Mesenteric fat pad (tissue), 1 donor: ENCODE measurements around the gene EIPR1. TPM values are rescaled to one million over a fixed set of nuclear protein-coding genes. Genes with fewer than 3 reads are reported as not detected.

Experiments
- DNase-seq: peaks from one replicate; pipeline ENCODE4 v3.0.0-alpha.2; 2020; ENCODE audit warnings: low spot score
- total RNA-seq: library from RNA; stranded (reverse); fragmentation: NEBNext Ultra II Directional; extraction: Animal tissue kit (Norgen Biotek cat#: 25700); gene quantifications from one replicate; pipeline ENCODE4 v1.2.1, GENCODE V29; 2021
- donor health status: DM: yes; HTN: yes; CAD: no.

Gene EIPR1
- total RNA-seq, 1 donor from 2014 or later, result 16.3 TPM

DNA sequence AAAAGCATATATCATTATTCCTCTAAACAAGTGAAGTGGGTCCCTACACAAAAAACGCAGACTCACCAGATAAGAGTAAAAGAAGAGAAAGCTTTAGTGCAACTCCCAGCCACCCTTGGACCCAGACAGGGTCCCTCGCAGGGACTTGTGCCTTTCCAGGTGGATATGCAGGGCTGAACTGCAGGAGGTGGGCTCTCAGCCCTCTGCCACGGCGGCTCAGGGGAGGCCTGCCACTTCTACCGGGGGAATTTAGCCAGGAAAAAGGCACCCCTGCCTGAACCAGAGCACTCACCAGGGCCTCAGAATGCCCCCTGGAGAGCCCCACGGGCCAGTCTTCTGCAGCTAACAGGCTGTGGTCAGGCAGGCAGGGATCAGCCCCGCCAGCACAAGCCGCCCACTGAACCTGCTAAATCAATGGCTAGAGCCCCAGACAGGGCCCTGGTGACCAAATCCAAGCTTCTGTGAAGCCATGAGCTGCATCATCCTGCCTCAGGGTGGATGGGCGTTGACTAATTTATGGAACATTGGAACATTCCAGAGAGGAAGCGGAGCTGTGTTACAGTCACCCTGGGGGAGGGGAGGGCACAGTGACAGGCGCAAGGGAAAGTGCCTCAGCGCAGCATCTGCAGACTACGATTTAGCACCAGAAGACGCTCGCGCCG is 209.3 kb downstream of the EIPR1 start:
- peak; percentile 72 for DNase-seq

DNA sequence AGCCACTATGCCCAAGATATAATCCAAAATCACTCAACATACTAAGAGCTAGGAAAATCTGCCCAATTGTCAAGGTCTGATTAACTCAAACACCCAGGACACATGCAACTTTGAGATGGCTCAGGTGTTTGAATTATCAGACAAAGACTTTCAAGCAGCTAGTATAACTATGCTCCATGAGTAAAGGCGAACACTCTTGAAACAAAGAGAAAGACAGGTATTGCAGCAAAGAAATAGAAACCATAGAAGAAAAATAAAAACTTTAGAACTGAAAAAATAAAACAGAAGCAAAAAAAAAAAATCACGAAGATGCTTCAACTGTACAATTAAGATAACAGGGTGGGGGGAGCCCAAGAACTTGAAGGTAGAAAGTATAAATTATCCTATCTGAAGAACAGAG is 214.2 kb downstream of the EIPR1 start:
- no peak for DNase-seq

DNA sequence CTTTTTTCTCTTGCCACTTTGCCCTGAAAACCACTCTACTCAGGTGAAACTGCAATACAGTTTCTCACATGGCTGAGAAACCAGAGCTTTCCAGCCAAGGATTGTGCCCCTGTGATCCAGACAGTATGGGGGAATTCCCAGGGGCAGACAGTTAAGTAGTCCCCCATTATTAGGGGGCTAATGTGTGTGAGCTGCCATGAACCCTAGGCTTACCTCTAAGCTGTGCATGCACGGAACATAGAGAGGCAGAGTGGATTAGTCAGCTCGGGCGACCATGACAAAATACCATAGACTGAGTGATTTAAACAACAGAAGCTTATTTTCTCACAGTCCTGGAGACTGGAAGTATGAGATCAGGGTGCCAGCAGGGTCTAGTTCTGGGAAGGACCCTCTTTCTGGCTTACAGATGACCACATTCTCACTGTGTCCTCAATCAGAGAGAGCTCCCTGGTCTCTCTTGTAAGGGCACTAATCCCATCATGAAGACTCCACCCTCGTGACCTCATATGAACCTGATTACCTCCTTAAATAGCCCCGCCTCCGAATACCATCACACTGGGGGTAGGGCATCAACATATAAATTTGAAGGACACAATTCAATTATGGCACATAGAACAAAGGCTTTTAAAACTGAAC is 215.1 kb downstream of the EIPR1 start:
- DNase-seq, result peak; percentile 12

DNA sequence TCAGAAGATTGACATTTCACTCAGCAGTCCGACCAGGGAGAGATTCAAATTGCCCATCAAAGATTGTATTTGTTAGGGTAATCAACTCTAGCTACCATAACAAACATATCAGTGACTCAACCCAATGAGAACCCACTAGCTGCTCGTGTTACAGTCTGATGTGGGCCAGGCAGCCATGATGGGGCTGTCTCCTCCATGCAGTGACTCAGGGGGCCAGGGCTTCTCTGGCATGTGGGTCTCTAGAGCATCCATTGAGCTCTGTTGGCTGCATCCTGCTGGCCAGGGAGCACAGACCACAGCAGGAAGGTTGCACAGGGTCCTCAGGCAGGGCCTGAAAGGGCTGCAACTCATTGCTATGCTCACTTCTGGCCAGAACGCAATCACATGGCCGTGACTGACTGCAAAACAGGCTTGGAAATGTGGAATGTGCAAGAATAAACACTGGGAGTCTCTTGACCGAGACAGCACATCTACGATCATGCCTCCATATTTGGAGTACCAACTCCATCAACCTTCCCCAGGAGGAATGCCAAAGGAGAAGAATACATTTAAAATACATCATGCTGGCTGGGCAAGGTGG is 216.8 kb downstream of the EIPR1 start:
- peak; percentile 39 for DNase-seq

DNA sequence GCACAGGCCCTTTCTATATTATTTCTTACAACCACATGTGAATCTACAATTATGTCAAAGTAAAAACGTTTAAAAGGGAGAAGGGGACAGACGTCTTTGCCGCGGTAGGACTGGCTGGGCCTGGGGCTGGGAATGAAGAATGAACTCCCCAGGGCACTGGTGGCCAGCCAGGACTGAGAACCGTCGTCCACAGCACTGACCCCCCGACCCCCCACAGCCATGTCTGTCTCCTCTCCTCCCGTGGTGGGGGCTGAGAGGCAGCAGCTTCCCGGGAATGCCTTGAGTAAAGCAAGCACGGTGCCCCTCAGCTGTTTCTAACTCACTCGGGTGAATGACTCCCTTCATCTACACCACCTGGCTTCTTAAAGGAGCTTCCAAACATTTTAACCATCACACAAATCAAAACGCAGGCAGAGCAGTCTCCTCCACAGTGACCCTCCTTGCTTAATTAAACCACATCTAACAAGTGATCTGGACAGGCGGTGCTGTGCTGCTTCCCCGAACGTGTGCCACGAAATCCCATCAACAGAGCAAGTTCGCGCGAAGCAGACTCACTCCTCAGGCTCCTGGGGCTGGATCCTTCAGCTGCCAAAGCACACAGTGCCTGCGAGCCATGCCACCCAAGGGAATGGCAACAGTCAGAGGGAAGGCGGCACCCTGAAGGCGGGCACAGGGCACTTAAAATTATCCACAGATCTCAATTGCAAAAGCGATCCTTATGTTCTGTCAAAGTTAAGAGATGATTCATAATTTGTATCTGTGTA is 217.7 kb downstream of the EIPR1 start:
- peak; percentile 69 for DNase-seq

DNA sequence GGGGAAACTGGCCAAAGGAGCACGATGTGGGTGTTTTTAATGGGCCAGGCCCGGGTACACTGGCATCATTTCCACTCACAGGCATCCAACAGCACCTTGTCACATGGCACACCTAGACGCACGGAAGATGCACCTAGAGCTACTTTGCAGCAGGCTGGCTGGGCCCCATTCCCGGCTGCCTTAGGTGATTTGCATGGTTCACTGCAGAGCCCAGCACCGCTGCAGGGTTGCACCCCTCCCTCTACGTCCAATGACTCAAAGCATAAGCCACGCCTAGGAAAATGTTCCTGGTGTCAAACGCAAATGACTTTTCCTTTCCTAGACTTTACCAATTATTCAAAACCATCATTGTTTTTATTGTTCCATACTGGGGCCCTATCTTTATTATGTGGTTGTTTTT is 222.9 kb downstream of the EIPR1 start:
- peak; percentile 81 for DNase-seq

DNA sequence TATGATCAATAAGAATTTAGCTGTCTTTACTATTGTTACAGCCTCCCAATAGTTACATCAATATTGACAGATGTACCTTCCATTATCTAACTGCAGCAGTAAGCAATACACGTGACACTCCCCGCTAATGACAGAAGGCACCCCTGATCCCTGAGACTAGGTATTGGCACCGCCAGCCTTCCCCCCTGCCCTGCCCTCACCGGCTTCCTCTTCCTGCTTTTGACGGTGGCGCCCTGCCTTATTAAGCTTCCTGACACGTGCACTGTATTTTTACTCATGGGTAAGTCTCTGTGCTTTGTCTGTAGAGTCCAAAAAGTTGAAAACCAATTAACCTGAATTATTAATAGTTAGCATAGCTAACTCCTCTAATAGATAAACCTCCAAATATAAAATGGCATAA is 223.5 kb downstream of the EIPR1 start:
- DNase-seq, result no peak

DNA sequence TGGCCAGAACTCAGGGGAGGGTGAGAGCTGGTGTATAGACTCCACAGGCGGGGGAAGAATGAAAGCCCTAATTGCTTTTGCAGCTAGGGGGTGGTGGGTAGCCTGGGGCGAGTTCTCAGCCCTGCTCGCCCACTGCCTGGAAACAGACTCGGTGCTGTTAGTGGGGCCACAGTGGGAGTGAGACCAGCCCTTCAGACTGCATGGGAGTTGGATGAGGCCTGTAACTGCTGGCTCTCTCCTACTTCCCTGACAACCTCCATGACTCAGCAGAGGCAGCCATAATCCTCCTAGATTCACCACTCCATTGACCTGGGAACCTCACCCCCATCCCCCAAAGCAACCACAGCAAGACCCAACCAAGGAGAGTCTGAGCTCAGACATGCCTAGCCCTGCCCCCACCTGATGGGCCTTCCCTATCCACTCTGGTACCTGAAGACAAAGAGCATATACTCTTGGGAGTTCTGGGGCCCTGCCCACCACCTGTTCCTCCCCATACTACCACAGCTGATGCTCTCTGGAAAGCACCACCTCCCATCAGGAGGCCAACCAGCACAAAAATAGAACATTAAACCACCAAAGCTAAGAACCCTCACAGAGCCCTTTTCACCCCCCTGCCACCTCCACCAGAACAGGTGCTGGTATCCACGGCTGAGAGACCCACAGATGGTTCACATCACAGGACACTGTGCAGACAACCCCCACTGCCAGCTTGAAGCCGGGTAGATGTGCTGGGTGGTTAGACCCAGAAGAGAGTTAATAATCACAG is 226.3 kb downstream of the EIPR1 start:
- DNase-seq, result peak; percentile 37

DNA sequence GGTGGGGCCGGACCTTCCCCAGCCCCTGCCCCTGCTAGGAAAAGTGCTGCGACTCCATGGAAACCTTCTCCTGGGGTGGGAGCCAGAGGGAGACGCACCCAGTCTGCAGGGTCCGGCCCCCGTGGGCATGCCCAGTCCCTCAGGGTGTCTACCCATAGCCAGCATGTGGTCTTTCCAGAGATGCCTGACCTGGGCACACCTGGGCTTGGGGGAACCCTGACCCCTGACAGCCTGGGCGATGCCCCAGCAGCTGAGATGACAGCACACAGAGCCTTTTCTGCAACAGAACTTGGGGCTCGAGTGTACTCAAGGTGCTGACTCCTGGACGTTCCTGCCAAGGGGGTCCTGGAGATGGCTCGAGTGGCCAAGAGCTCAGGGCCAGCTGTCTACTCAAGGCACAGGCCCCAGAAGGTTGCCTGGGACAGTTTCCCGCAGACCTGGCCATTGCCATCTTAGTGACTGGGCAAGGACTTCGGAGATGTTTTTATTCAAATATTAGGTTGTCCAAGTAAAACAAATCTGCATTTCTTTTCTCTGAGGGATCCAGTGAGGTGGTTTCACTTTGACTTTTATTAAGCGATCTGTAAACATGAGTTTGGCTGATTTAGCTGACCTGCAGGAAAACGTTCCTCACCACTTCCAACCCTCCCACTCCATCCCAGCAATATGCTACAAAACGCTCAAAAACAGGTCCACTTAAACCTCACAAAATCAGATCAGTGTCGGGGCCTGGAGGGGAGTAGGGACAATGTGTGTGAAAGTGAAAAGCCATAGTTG is 228.0 kb downstream of the EIPR1 start:
- DNase-seq, result peak; percentile 71

DNA sequence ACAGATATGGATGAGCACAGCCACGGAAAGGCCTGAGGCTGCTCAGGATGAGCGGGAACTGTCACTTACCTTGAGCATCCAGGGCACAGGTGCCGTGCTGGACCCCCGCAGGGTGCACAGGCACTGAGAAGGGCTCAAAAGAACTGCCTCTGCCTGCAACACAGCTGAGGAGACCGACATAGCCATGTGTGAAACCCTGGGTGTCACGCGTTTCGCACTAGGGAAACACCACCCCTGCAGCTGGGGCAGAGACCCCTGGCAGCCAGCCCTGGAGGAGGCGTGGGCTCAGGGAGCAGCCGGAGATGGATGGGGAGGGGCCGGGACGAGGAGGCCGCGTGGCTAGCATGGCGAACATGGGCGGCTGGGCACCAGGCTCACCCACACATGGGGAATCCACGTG is 228.9 kb downstream of the EIPR1 start:
- peak; percentile 57 for DNase-seq

DNA sequence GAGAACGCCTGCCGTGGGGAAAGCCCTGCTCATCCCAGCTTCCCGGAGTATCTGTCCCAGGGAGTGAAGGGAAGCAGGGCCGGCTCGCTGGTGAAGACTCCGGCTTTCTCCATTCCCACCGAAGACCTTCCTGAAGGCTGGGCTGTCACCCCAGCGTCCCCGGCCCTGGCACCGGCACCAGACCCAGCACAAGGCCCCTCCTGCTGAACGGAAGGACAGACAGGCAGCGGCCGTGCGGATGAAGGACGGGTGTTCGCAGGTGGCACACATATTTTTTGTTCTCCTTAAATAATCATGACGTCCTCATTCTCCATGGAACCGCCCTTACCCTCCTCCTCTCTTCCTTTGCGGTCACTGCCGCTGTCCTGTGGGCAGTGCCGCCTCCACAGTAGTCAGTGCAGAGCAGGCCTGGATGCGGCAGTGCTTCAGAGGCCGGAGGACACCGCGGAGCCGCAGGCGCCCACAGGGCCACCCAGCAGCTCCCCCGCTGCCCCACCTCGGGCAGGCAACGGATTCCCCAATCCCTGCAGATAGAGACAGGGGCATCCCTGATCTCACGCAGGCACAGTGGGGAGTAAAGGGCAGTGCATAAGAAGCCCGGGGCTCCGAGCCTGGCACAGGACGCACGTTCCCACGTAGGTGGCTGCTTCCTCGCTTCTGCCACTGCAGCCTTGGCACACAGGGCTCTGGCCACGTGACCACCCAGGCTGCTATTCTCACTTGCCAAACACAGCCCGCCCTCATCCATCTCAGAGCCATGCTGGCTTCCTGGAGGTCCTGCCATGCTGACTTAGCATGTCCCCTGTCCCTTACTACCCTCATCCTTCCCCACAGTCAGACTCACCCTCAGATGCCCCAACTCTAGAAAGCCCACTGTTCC is 229.7 kb downstream of the EIPR1 start:
- peak; percentile 80 for DNase-seq

DNA sequence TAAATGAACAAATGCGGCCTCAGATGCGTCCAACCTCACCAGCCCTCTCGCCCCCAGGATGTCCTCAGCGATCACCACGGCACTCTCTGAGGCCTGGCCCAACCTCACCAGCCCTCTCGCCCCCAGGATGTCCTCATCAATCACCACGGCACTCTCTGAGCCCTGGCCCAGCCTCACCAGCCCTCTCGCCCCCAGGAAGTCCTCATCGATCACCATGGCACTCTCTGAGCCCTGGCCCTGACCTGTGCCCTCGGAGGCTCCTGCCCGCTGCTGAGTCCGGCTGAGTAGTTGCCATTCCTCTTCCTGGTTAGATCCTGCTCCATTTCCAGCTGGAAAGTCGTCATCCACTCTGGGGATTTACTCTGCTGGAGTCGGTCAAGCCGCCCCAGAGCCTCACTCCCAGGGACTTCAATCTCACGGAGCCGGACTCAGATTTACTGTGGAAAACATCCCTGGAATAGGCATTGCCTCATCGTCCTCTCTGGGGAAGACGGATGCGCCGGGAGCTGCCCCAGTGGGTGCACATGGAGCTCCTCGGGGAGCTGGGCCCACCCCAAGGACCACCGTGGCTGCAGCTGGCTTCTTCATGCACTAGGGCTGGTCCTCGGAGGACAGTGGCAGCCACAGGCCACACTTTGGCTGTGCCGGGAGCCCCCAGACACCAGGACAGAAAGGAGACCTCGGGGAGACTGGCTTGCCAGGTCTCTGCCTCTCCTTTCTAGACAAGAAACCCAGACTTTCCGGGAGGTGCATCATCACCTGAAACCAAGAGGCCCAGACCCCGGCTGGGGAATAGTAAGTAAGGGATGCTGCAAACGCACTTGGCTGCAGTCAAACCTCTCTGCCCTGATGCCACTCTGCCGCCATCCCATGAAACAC is 230.6 kb downstream of the EIPR1 start:
- DNase-seq, result peak; percentile 73

DNA sequence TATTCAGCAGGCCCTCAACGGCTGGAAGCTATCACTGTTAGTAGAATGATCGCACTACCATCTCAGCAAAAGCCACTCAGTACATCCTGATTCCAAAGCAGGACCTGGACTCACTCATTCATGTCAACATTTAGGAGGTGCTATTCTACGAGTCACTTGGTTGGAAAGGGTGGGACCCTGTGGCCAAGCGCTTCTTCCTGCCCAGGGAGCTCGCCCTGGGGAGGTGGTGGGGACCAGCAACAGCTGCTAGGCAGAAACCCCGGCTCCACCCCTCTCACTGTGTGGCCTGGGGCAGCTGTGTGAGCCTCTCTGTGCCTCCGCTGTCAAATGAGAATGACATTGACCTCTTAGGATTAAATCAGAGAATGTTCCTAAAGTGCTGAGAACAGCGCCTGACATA is 231.4 kb downstream of the EIPR1 start:
- peak; percentile 60 for DNase-seq

DNA sequence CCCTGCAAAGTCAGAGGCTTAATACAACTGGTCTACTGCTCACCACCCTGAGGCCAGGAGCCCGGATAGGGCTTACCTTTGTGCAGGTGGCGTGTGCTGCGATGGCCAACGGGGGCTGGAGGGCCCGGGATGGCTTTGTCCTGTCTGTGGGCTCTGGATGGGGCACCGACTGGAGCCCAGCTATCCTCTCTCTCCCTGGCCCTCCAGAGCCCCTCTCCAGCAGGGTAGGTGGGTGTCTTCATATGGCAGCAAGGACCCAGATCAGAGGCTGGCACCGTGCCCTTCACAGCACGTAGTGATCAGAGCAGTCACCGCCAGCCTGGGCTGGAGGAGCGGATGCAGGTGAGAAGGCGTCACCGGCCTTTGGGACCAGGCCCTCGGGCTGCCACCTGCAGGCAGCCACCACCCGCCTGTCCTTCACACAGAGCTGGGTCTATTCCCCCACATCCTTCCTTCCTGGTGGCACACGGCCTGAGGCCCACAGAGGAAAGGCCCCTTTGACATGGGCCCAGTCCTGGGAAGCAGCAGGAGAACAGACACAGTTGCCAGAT is 232.1 kb downstream of the EIPR1 start:
- peak; percentile 80 for DNase-seq

DNA sequence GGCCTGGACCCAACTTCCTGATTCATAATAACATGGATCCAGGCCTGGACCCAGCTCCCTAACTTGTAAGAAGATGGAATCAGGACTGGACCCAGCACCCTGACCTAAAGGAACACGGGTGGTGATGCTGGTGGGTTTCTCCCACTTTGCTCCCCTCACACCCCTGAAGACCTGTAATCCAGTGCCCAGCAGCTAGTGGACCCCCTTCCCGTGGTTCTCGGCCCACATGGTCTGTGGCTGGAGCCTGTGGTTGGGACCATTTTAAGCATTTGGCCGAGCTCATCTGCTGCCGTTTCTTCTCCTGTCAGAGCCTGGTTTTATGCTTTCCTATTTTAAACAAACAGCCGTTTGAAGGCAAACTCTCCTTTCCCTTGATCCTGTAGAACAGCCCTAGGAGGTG is 232.8 kb downstream of the EIPR1 start:
- peak; percentile 30 for DNase-seq

DNA sequence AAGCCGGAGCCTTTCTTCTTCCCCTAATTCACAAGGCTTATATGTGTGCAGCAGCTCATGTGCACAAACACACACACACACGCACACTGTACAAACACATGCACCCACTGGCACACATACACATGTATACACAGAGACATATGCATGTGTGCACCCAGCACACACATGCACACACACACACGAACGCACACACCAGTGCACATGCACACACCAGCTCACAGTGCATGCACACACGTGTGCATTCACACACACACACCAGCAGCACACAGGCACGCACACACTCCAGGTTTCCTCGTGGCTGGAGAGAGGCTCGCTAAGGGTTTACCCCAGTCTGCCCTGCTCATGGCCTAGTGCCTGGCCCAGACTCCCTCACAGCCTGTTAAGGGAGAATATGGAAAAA is 234.0 kb downstream of the EIPR1 start:
- DNase-seq, result no peak

DNA sequence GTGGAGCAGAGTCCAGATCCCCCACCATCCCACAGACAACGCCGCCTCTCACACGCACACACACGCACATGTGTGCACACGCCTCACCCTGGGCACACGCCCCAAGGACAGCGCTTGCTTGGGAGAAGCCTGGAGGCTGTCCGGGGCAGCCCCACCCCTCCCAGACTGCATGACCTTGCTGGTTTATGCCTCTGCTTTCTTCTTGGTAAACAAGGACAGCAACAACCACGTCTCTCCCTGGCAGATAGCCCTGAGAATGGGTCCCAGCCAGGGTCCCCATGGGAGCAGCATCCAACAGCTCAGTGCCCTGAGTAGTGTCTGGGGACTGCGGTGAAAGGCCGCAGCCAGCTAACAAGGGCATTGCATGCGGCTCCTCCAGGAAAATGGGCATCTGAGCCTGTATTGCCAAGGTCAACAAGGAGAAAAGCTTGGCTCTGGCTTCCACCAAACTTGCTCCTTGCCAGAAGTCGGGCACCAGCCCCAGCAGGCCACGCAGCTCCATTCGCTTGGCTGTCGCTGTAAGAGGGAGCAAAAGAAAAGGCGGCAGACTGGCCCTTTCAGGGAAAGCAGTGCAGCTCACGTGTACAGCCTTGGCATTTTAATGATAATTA is 234.6 kb downstream of the EIPR1 start:
- DNase-seq, result no peak

DNA sequence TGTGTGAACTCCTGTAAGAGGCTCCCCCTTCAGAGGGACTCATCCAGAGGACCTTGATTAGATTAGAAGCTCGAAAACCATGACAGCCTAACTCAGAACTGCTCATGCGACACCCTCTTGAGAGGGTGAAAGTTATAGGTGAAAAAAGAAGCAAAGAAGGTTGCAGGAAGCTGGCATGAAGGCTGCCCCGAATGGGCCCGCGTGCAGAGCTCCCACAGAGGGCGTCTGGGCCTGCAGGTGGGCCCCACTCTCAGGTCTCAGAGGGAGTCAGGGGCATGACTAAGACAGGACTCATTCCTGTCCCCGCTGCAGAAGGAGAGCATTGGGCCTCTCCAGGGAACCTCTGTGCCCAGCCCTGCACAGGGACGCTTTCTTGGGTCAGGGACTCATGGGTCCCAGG is 235.4 kb downstream of the EIPR1 start:
- no peak for DNase-seq
